Activated naive CD8-positive, alpha-beta T cell treated with anti-CD3 and anti-CD28 coated beads, Interleukin-2, amount 50 U/mL, for 16 hours (primary cell): Measurements from ENCODE around the gene PTAR1.

ENCODE experiments used
- DNase-seq: peaks from one replicate; pipeline ENCODE4 v3.0.0-alpha.2; 2020; ENCODE audit warnings: low read depth, low spot score

Gene PTAR1

DNA sequence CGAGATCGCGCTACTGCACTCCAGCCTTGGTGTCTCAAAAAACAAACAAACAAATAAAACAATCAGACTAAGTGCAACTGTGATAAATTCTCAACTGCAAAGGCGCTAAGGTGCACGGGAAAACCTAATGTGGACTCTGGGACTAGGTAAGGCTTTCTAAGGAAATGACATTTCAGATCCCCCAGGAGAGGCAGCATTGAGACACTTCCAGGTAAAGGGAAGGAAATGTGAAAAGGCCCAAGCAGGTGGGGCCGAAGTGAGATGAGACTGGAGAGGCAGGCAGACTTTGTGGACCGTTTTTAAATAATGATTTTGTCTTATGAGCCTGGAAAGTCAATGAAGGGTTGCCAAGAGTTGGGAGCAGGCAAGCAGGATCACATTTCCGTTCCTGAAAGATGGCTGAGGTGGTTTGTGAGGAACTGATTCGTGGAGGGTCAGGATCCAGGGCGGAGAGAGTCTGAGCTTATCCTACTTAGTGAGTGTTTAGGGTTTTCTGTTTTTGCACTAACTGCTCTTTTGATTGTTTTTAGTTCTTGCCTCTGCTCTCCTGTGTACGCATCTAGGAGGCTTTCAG lies 85.6 kb downstream of the PTAR1 start:
- DNase-seq, result no peak

DNA sequence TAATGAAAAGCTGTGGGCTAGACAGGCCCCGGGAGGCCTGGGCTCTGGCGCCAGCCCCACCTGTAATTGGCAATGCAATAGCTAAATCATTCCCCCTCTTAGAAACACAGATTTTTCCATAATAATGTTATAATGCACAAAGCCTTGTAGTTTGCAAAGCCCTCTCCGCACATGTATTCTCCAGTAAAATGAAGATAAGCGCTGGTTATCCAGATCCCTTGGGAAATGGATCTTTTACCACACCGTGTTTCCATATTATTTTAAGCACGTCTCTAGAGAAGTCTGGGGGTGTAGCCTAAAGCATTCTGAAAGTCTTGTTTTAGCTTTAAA lies 86.5 kb downstream of the PTAR1 start:
- no peak for DNase-seq

DNA sequence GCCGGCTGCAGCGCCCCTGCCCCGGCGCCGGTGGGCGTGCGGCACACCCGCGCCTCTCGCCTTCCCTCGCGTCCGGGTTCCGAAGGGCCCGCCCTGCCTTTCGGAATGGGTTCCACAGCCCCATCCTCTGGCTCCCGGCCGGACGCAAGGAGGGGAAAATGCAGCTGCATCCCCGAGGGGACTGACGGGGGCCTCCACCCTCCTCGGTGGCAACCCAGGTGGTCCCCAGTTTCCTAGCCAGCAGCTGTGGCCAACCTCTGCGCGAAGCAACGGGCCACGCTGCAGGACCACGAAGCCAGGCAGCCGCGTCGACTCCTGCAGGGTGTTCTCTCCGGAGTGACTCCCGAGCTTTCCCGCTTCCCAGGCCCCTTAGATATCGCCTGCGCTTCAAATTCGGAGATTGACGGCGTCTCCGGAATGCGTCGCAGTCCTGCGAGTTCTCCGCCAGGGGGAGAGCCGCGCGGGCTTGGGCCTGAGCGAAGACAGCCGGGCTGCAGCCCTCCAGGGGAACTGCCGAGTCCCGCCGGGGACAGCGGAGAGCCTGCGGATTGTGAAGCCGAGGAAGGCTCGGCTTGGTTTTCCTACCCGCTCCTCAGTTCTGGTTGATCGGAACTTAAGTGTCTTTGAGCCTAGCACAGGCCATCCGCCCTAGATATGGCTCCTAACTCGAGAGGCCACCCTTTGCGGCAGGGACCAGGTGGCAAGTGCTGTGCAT lies 87.1 kb downstream of the PTAR1 start:
- DNase-seq, result peak; percentile 50

DNA sequence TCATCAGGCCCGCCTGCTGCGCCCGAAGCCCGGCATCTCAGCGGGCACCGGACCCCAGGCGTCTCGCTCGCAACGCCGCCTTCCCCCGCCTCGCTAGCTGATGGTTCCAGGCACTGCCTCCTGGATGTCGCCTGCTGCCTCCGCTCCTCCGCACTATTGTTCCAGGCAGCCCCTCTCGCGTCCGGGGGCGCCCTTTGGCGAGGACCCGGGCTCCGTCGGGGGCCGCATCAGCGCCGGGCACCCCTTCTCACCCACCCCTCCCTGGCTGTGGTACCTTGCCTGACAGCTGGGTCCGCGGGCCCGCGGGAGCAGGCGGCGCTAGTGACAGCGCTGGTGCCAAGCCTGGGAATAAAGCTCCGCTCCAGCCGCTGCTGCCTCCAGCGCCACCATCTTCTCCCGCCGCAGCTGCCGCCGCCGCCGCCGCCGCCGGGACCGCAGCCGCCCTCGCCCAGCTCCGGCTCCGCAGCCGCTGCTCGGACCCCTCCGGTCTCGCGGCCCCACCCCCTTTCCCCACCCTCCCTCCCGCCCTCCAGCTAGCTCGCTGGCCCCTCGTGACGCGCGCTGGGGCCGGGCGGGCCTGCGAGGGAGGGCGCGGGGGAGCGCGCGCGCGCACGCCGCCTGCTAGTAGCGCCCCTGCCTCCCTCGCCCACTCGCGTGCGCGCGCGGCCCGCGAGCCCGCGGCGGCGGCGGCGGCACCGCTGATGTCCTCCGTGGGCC lies 87.8 kb downstream of the PTAR1 start, which contains the start of gene APBA1:
Gene APBA1 (minus strand): TSS at position 493 of the 717 bp plus-strand sequence.
- no peak for DNase-seq

DNA sequence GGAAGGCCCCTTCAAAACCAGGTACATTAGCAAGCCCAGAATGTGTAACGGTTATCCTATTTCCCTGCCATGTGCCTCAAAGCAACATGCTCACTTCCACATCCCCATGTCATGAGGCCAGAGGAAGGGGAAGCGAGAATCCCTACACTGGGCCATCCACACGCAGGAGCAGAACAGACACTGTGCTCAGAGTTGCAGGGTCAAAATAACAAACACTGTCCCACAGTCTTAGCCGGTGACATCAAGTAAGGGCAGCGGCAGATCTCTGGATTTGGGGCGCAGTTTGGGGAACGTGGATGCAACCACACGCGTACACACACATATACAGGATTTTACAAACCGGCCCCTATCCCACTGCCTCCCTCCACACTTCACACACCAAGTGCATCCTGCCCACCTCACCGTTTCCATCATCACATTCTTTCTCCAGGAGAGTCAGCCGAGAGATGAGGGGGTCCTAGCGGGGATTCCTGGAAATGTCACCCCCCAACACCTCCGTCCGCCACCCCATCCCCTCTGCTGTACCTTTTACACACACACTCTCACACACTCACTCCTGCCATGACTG lies 88.4 kb downstream of the PTAR1 start:
- no peak for DNase-seq

DNA sequence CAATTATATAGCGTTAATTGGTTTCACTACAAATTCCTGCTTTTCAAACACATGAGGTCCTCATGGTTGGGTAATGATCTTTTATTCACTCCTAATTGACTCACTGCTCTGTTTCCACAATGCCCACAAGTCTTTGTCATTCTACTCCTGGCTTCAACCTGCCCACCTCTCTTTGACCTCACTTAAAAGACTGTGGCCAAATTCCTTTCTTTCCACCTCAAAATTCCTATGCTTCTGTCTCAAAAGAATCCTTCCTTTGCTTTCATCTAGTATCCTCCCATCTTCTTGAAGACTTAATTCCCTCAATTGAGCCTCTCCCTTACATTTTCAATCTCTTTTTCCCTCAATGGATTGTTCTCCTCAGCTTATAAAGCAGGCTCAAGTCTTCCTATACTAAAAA lies 92.5 kb downstream of the PTAR1 start:
- no peak for DNase-seq

DNA sequence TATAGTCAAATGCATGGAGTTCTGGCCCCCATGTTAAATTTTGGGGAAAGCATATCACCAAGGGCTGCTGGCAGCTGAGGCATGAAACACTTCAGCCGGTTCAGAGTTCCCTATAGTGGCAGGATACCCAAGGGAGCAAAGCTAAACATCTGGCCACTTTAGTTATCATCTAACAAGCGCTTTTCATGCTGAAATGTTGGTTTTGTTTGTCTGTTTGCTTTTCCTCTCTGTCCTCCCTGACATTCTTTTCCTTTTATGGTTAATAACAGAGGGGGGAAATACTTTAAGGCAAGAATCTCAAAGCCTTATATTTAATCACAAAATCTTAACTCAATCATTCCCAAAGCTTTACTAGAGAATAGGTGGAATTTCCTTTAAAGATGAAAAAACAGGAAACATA lies 99.5 kb downstream of the PTAR1 start:
- DNase-seq, result no peak
